Stimulated activated CD8-positive, alpha-beta memory T cell treated with anti-CD3 and anti-CD28 coated beads, Interleukin-7, amount 100 ng/mL, for 4 hours (primary cell): Measurements from ENCODE around the gene STXBP2.

Source experiments
- DNase-seq, 2 donors: peaks; one replicate each; pipeline ENCODE4 v3.0.0-alpha.2; 2020; ENCODE audit warnings: low read depth in 2 of 2

The STXBP2 gene

GRCh38 chr19:7612282-7613274 lies 24.3 kb upstream of the STXBP2 start:
- DNase-seq: no peak

DNA sequence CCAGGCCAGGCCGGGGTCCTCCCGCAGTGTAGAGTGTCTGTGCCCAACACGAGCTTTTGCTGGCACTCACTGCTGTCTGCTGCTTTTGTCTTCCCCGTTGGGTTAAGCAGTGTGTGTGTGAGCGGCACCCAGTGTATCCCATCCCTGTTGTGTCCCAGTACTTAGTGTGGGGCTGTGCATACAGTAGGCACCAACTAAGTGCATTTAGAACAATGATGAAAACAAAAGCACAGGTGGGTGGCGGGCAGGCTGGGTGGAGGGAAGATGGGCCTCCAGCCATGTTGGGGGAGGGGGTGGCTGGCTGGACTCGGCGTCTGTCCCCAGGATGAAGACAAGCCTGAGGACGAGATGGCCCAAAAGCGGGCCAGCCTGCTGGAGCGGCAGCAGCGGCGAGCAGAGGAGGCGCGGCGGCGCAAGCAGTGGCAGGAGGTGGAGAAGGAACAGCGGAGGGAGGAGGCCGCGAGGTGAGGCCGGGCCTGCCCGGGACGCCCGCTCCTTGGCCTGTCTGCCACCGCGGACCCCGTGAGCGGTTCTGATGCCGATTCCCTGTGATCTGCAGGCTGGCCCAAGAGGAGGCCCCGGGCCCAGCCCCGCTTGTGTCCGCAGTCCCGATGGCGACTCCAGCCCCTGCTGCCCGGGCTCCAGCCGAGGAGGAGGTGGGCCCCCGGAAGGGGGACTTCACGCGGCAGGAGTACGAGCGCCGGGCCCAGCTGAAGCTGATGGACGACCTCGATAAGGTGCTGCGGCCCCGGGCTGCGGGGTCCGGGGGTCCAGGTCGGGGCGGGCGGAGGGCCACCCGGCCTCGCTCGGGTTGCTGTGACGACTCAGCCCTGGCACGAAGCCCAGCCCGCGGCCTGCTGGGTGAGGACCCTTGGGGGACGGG lies 21.8 kb upstream of the STXBP2 start:
- no peak for DNase-seq

DNA sequence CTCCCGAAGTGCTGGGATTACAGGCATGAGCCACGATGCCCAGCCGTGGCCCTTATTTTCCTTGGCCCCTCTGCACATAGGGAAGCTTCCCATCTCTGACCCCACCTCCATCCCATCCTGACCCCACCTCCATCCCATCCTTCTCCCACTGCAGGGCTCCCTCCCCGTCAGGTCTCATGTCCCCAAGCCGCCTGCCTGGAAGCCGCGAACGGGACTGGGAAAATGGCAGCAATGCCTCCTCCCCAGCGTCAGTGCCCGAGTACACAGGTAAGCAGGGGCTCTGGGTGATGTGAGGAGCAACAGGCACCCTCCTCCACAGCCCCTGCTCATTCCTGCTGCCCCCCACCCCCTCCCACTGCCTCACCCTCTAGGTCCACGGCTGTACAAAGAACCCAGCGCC lies 19.7 kb upstream of the STXBP2 start:
- no peak for DNase-seq

- no peak for DNase-seq
Measured at GRCh38 chr19:7617735-7618134, 19.2 kb upstream of the STXBP2 start.

- DNase-seq: no peak
Measured at GRCh38 chr19:7618348-7618747, 18.6 kb upstream of the STXBP2 start.

- no peak for DNase-seq
Measured at GRCh38 chr19:7618771-7619510, 18.0 kb upstream of the STXBP2 start.

GRCh38 chr19:7619671-7620441 lies 17.1 kb upstream of the STXBP2 start:
- no peak for DNase-seq

DNA sequence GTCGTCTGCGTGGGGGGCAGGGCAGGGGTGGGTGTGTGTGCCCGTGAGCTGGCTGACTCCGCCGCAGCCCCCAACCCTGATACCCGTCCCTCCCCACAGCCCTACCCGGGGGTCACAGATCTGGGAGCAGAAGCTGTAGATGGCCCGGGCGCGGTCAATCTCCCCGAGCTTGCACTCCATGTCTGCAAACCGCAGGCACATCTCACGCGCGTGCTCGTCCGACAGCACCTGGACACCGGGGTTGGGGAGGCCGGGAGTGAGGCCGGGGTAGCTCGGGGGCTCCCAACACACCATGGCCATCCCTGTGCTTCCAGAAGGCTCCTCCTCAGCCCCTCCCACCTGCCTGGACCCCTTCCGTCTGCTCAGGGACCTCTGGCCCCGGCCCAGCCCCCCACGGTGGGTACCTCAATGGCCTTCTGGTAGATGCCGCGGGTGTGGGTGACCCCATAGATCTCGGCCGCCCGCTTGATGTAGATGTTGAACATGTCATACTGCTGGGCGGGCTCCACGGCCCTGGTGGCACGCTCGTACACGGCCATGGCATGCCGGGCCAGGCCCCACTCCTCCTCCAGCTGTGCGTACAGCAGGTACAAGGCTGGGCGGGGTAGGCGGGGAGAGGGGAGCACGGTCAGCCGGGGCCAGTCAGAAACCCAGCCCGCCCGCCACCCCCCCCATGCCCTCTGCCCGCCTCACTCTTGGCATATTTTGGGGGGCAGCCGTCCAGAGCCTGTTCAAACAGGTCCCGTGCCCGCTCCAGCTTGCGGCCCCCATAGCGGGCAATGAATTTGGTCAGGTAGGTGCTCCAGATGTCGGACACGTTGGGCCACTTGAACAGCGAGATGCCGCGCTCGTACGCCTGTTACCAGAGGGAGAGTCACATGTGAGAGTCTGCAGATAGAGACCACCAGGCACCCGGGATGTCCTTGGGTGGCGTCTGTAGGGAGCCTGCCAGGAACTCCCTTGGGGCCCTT lies 16.2 kb upstream of the STXBP2 start:
- DNase-seq: no peak

DNA sequence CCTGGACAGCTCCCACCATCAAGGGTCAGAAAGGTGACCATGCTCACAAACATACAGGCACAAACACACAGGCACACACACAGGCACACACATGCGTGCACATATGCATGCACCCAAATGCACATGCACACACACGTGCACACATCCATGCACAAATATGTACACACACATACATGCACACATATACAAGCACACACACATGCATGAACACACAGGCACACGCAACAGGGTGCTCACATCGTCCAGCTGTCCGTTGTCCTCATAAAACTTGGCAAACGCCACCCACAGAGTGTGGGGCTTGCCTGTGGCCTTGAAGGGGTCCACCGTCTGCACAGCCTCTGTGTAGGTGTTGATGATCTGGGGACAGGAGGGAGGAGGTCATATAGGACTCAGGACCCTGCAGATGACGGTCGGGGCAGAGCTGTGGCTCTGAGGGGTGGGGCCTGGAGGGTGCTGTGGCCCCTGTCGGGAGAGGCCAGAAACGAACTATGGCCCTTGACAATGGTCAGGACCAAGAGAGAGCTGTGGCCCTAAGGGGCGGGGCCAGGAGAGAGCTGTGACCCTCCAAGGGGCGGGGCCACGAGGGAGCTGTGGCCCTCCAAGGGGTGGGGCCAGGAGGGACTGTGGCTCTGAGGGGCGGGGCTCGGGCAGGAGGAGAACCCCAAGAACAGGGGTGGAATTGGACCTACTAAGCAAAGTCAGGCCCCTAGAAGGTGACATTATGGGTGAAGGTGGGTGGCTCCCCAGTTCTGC lies 13.8 kb upstream of the STXBP2 start:
- no peak for DNase-seq

DNA sequence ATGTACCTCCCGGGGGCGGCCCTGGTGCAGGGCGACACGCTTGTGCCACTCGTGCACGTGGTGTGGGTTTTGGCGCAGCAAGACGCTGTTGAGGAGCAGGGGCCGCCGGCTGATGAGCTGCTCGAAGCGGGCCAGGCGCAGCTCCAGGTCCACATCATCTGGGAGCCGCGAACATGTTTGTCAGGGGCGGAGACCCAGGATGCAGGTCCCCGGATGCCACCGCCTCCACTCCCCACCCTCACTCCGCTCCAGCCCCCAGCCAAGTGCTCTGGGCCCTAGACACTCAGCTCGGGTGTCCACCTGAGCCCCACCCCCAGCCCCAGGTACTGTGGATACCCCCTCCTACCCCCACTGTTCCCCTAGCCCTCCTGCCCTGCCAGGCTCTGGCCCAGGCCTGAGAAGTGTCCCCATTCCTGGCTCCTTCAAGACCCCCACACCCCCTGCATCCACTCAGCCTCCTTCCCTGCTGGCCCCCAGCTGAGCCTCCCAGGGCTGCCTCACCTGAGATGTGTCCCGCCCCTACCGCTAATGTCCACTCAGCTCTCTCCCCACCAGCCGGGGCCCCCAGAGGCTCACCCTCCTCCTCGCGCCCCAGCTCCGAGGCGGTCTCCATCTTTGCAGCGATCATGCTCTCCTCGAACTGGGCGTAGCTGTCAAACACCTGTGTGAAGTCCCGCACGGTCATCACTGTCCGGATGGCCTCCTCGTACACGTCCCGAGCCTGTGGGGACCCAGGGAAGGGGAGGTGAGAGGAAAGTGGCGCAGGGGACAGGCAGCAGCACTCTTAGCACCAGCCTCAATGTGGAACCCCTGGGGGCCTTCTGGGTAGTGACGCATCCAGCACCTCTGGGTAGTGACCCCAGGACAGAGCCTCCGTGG lies 12.9 kb upstream of the STXBP2 start:
- no peak for DNase-seq

DNA sequence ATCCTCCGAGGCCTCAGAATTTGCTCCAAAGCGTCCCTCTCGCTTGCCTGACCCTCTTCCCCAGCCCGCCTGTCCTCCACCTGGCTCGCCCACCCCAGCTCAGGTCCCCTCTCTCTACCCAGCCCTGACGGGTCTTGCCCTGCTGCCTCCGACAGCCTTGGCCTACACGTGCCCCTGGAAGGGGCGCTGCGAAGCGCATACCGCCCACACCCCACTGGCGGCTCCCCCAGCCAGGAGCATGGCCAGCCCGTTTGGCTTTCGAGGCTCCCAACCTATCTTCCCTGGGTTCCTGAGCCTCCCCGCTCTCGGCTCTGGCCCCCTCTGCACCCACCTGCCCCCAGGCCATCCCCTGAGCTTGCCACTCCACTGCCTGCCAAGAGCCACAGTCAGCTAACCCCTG lies 12.1 kb upstream of the STXBP2 start:
- DNase-seq: no peak

GRCh38 chr19:7625763-7626372 lies 11.0 kb upstream of the STXBP2 start:
- DNase-seq: no peak

DNA sequence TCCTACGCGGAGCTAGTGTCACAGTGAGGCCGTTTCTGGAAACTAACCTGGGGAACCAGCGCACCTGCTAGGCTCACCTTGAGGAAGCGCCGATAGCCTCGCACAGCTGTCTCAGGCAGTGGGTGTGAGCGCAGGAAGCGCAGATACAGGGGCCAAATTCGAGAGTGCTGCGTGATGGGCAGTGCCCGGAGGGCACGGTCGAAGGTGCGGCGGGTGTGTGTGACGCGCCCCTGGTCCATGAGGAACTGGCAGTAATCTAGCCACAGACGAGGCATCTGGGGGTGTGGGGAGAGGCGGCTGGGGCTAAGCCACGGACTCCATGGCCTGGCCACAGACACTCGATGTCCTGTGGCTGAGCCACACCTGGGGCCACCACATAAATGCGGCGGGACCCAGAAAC lies 9.7 kb upstream of the STXBP2 start:
- no peak for DNase-seq

- DNase-seq: no peak
Measured at GRCh38 chr19:7628589-7629311, 8.2 kb upstream of the STXBP2 start.

- peak; percentile 90 to 93 for DNase-seq
Measured at GRCh38 chr19:7629347-7630054, 7.4 kb upstream of the STXBP2 start, which contains the start of the genes PET100 and XAB2. TSS of gene PET100 (plus strand) at chr19:7629793. CDS start at chr19:7629834, 41 bp downstream. TSS of gene XAB2 (minus strand) at chr19:7629545. CDS start at chr19:7629527, 18 bp downstream.

DNA sequence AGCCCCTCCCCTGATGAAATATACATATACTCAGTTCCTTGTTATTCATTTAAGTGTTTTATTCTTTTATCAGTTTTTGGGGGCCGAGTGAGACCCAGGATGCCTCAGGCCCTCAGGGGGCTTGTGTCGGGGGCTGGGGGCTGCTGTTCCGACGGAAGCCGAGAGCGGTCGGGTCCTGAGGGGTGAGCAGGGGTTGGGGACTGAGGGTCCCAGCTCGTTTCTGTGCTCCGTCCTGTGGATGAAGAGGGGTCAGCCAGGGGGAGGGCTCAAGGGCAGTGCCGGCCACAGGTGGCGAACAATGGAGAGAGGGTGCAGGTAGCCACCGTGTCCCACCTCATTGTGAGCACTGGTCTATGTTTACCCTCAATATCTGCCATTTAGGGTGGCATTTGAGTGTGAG lies 5.3 kb upstream of the STXBP2 start:
- DNase-seq: no peak
